Panc1 (cell line): ENCODE measurements around the gene OR5AK2. TPM values are rescaled to one million over a fixed set of nuclear protein-coding genes. Genes with fewer than 3 reads are reported as not detected.

Source experiments
- ATAC-seq: fragments of 200-7000 bp; cut with Tn5 transposase; 2 replicates; pipeline ENCODE4 v1.9.1; 2020; ENCODE audit warnings: mild to moderate bottlenecking, moderate library complexity
- BruUV-seq: library from RNA; stranded (reverse); fragments of 400-500 nt; replicated peaks from 2 replicates; lab custom pipeline; 2021; lab: Mats Ljungman, UMichigan
- CTCF ChIA-PET: fragments of 300-600 bp; sonication (Branson Sonifier 250); formaldehyde crosslinking; loops from one replicate; lab custom pipeline; 2022; ENCODE audit warnings: antibody characterized with exemption; lab: Charles Lee
- POLR2A ChIA-PET: fragments of 300-600 bp; sonication (Branson Sonifier 250); formaldehyde crosslinking; loops from one replicate; lab custom pipeline; 2022; ENCODE audit warnings: antibody characterized with exemption; lab: Charles Lee
- DNase-seq: peaks from one replicate; pipeline ENCODE4 v3.0.0-alpha.2; 2010; ENCODE audit warnings: low read depth, low spot score
- H3K27ac ChIP-seq: 2 replicates; pipeline ENCODE4 v1.5.1; 2011; ENCODE audit warnings: mild to moderate bottlenecking, low read length, inconsistent platforms
- H3K27me3 ChIP-seq: fragments of 200-500 bp; sonication (Bioruptor generic); 2 replicates; pipeline ENCODE4 v1.6.0; 2014; ENCODE audit warnings: low read length, inconsistent platforms; ENCODE audit not compliant: control insufficient read depth, insufficient read depth
- H3K36me3 ChIP-seq: fragments of 200-500 bp; sonication (Bioruptor generic); 2 replicates; pipeline ENCODE4 v1.5.1; 2014; ENCODE audit warnings: inconsistent platforms, mild to moderate bottlenecking, low read length, moderate library complexity; ENCODE audit not compliant: control insufficient read depth, insufficient read depth
- H3K4me1 ChIP-seq: 2 replicates; pipeline ENCODE4 v1.5.1; 2011; ENCODE audit warnings: inconsistent platforms, mild to moderate bottlenecking, low read length, moderate library complexity; ENCODE audit not compliant: control insufficient read depth, insufficient read depth
- H3K4me3 ChIP-seq, 2 experiments: 2 replicates each; pipeline ENCODE4 v1.5.1; 2011 to 2012; ENCODE audit warnings: low read depth in 2 of 2, low read length in 2 of 2, mild to moderate bottlenecking in 2 of 2, inconsistent platforms in 1 of 2, moderate library complexity in 1 of 2
- H3K9me3 ChIP-seq: fragments of 200-500 bp; sonication (Bioruptor generic); 2 replicates; pipeline ENCODE4 v1.5.1; 2014; ENCODE audit warnings: low read depth, mild to moderate bottlenecking, inconsistent platforms, low read length, moderate library complexity; ENCODE audit not compliant: control insufficient read depth, insufficient read depth
- POLR2AphosphoS5 ChIP-seq: IDR thresholded peaks from 2 replicates; pipeline ENCODE4 v1.6.1; 2012; ENCODE audit warnings: mild to moderate bottlenecking, low read depth, low read length, moderate library complexity
- REST ChIP-seq, 2 experiments: IDR thresholded peaks; 2 replicates each; pipeline ENCODE4 v1.6.1; 2011 to 2012; ENCODE audit warnings: low read depth in 2 of 2, control low read depth in 1 of 2, low read length in 1 of 2, mild to moderate bottlenecking in 1 of 2, moderate library complexity in 1 of 2; ENCODE audit not compliant: insufficient read depth in 1 of 2
- SIN3A ChIP-seq: IDR thresholded peaks from 2 replicates; pipeline ENCODE4 v1.6.1; 2012; ENCODE audit warnings: low read depth, mild to moderate bottlenecking, low read length, moderate library complexity, borderline replicate concordance; ENCODE audit not compliant: insufficient read depth
- TCF7L2 ChIP-seq: IDR thresholded peaks from 2 replicates; pipeline ENCODE4 v1.6.1; 2011; ENCODE audit warnings: mild to moderate bottlenecking, low read depth, low read length, inconsistent platforms
- in situ Hi-C: cut with HindIII; loops from 2 replicates; pipeline ENCODE4 v1.10.0; 2016; ENCODE audit warnings: low sequenced_read_pairs, low pct_unique_long_range_greater_than_20kb
- intact Hi-C: fragments of 100-400 bp; cut with micrococcal nuclease; formaldehyde crosslinking; loops from one replicate; pipeline ENCODE4 v1.10.0; 2022; ENCODE audit not compliant: unreplicated experiment
- total RNA-seq: library from RNA; stranded (reverse); gene quantifications from one replicate; pipeline ENCODE4 v1.2.1, GENCODE V29; 2021; ENCODE audit not compliant: unreplicated experiment
- TF ChIP-seq, protein P1 (sequence below): fragments of 450-650 bp; IDR thresholded peaks from 2 replicates; pipeline ENCODE4 v1.5.1; 2017; ENCODE audit warnings: mild to moderate bottlenecking

OR5AK2 gene
- total RNA-seq, 1 experiment from 2014 or later = not detected

DNA sequence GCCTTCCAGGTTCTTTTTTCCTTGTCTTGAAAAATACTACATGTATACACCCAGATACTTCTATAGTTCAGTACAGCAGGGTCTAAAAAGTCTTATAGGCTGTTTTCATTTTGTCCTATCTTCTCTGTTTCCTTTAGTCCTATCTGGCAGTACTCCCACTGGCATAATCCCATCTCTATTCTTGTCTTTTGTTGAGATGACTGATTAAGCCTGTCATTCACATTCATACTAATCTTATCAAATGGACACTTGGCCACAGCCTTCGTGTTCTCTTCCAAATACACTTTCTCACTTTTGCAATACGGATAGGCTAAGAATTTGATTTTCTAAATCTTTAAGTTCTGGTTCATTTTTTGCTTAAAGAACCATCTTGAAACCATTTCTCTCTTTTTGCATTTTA is 42.8 kb downstream of the OR5AK2 start:
- Histone ChIP-seq H3K27ac (no peak overlapping the region), H3K4me1 (no peaks in the 10 kb centered on the region), H3K27me3 (no peaks in the 10 kb centered on the region), H3K36me3 (no peaks in the 10 kb centered on the region), H3K4me3 (no peak overlapping the region), H3K9me3 (no peaks in the 10 kb centered on the region)
- BruUV-seq = no TSS peak
- TF ChIP-seq TCF7L2 (no peak), REST (IDR thresholded peaks at IDR 0.05; ENCODE audit: insufficient read depth in 1 of 2, low read depth in 2 of 2, low read length in 1 of 2) (no peak), SIN3A (no peak), POLR2AphosphoS5 (no peak)
- TF ChIP-seq, protein P1, sequence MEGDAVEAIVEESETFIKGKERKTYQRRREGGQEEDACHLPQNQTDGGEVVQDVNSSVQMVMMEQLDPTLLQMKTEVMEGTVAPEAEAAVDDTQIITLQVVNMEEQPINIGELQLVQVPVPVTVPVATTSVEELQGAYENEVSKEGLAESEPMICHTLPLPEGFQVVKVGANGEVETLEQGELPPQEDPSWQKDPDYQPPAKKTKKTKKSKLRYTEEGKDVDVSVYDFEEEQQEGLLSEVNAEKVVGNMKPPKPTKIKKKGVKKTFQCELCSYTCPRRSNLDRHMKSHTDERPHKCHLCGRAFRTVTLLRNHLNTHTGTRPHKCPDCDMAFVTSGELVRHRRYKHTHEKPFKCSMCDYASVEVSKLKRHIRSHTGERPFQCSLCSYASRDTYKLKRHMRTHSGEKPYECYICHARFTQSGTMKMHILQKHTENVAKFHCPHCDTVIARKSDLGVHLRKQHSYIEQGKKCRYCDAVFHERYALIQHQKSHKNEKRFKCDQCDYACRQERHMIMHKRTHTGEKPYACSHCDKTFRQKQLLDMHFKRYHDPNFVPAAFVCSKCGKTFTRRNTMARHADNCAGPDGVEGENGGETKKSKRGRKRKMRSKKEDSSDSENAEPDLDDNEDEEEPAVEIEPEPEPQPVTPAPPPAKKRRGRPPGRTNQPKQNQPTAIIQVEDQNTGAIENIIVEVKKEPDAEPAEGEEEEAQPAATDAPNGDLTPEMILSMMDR = no peak
- intact Hi-C loops = no loop called here
- DNase-seq (no peak), ATAC-seq (no peak)
- in situ Hi-C loops = no loop called here
- POLR2A ChIA-PET = no interaction called here
- CTCF ChIA-PET = no interaction called here

Other genes starting within 250 kb of the OR5AK2 start
- not detected for gene OR9G4, start 240.2 kb upstream of the OR5AK2 start, total RNA-seq
- gene LRRC55, start 193.0 kb downstream of the OR5AK2 start, total RNA-seq = not detected
- not detected for gene APLNR, start 248.3 kb downstream of the OR5AK2 start, total RNA-seq